ENCODE results near the gene RNF125. TPM values are rescaled to one million over a fixed set of nuclear protein-coding genes. Genes with fewer than 3 reads are reported as not detected.

Gene RNF125
- total and polyA plus RNA-seq, 9 of the 15 experiments (the other 6 are each of a cell fraction or from before 2014, with no cell fraction given): 0.01 to 0.29 (median 0.07) TPM; not detected in 1

DNA sequence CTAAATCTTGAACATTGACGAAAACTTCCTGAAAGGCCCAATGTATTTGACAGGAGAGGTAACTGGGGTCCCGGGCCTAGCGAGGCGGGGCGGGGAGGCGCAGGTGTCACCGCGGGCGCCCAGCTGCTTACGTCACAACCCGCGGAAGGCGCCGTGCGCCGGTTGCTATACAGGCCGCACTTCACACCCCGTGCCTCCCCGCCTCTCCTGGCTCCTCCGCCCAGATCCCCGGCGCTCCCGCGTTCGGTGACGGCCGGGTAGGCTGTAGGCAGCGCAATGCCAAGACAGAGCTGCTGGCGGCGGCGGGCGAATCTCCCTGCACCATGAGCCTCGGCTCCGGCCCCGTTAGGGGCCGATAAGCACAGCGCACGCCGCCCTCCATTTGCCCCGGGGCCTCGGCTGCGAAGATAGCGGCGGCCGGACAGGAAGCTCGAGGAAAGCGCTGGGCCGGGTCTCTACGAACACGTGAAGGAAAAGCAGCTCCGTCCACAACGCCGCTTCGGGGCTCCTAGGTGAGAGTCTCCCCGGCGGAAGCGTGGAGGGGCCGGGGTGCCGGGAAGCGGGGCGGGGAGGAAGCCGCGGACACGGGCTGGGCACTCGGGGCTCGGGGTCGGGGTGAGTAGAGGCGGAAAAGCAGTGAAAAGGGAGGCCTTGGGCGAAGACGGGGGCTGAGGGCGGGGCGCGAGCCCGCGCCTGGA, 73.2 kb downstream of the RNF125 start, which contains the start of gene RNF138 (continued):
- no peak for TF ChIP-seq SMC3 (conservative IDR thresholded peaks at IDR 0.05; ENCODE audit: insufficient read depth, low read depth, low read length)
- no peak for TF ChIP-seq SP2 (IDR thresholded peaks at IDR 0.05; ENCODE audit: extremely low read depth, low read depth, low read length, poor library complexity, severe bottlenecking)
- peak; percentile 4 for TF ChIP-seq MXD1 (CRISPR knock-in tag; IDR thresholded peaks at IDR 0.05; ENCODE audit: borderline replicate concordance, poor library complexity, severe bottlenecking)
- TF ChIP-seq ZNF655 (CRISPR knock-in tag; IDR thresholded peaks at IDR 0.05): no peak
- TF ChIP-seq EWSR1 (IDR thresholded peaks at IDR 0.05; ENCODE audit: borderline replicate concordance, low read depth, partially characterized antibody): no peak
- no peak for TF ChIP-seq NCOA6 (IDR thresholded peaks at IDR 0.05)
- 0 out of 2 replicates have a peak, but pooled peaks have one; percentile 86 for TF ChIP-seq RBM14 (IDR thresholded peaks at IDR 0.05; ENCODE audit: borderline replicate concordance, insufficient read depth, low read depth, low read length)
- no peak for TF ChIP-seq XRCC4 (IDR thresholded peaks at IDR 0.05; ENCODE audit: extremely low read depth, insufficient read depth, insufficient read length)
- TF ChIP-seq MAFG (tag; conservative IDR thresholded peaks at IDR 0.05): no peak
- TF ChIP-seq CAMTA2 (CRISPR knock-in tag; conservative IDR thresholded peaks at IDR 0.05): 0 out of 2 replicates have a peak, but pooled peaks have one; percentile 53
- TF ChIP-seq ARID3B (CRISPR knock-in tag; IDR thresholded peaks at IDR 0.05; ENCODE audit: borderline replicate concordance): no peak
- TF ChIP-seq NFXL1 (CRISPR knock-in tag; IDR thresholded peaks at IDR 0.05): no peak
- TF ChIP-seq NEUROD1 (IDR thresholded peaks at IDR 0.05; ENCODE audit: borderline replicate concordance, low read depth, low read length, partially characterized antibody): peak; percentile 15
- peak; percentile 81; the same call in 1 of the 2 replicates for TF ChIP-seq CREB3L1 (IDR thresholded peaks at IDR 0.05; ENCODE audit: borderline replicate concordance, low read depth)
- 0 out of 2 replicates have a peak, but pooled peaks have one; percentile 40 for TF ChIP-seq BCOR (IDR thresholded peaks at IDR 0.05)
- TF ChIP-seq TARDBP (IDR thresholded peaks at IDR 0.05): peak; percentile 64; the same call in 1 of the 2 replicates
- TF ChIP-seq PHF21A (IDR thresholded peaks at IDR 0.05; ENCODE audit: borderline replicate concordance, low read depth): no peak
- TF ChIP-seq JUN (IDR thresholded peaks at IDR 0.05; ENCODE audit: borderline replicate concordance, low read depth, low read length): 0 out of 2 replicates have a peak, but pooled peaks have one; percentile 12
- no peak for TF ChIP-seq JUN (CRISPR knock-in tag; IDR thresholded peaks at IDR 0.05; ENCODE audit: borderline replicate concordance)
- TF ChIP-seq PRMT5 (CRISPR knock-in tag; IDR thresholded peaks at IDR 0.05): no peak
- TF ChIP-seq ETV5 (CRISPR knock-in tag; IDR thresholded peaks at IDR 0.05; ENCODE audit: low read depth): peak; percentile 71; the same call in 1 of the 2 replicates
- TF ChIP-seq ZNF695 (CRISPR knock-in tag; IDR thresholded peaks at IDR 0.05): no peak
- no peak for TF ChIP-seq EHMT2 (IDR thresholded peaks at IDR 0.05)
- TF ChIP-seq POLR2AphosphoS5 (IDR thresholded peaks at IDR 0.05; ENCODE audit: control insufficient read depth, insufficient read depth, low read depth, low read length): peak; percentile 58
